ENCODE results near the gene PRKAG2. TPM values are rescaled to one million over a fixed set of nuclear protein-coding genes. Genes with fewer than 3 reads are reported as not detected.

Gene PRKAG2
- total and polyA plus RNA-seq, 5 donors = 162 to 298 (median 181) TPM

- Histone ChIP-seq H3K27me3 (ENCODE audit: control insufficient read depth, insufficient read depth) (no peaks in the 10 kb centered on the region), H3K9me3 (ENCODE audit: control insufficient read depth, low read length) (no peaks in the 10 kb centered on the region), H3K4me3 (ENCODE audit: low read length) (no peak overlapping the region), H3K27ac (ENCODE audit: low read length) (no peak overlapping the region), H3K4me1 (ENCODE audit: control insufficient read depth, insufficient read depth, low read length) (peaks cover 6% of the 10 kb centered on the region)
- 55% methylated on average over 19 of the region's 19 CpGs for WGBS
- intact Hi-C loops (cut with DNase I) = no loop called here
- ATAC-seq (peak; percentile 8 to 52), DNase-seq (peak in 1 of 3 donors; percentile 50)
These were observed 260.3 kb downstream of the PRKAG2 start for GRCh38 chr7:151616443-151617213.

DNA sequence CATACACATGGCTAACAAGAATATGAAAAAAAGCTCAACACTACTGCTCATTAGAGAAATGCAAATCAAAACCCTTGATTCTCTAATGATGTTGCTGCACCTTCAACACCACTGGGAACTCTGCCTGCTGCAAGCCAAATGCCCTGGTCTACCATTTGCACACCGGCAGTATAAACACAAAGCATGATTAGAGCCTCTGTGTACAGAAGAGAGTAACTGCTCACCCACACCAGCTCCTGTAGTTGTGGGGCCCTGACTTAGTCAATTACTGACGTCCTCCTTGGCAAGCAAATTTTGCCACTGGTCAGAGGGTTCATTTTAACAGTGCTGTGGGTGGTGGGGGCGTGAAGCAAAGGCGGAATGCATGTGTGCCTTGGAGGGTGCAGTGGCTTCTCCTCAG, 261.1 kb downstream of the PRKAG2 start:
- H3K9me3 ChIP-seq (ENCODE audit: control insufficient read depth, low read length) = no peaks in the 10 kb centered on the region
- no peak overlapping the region for H3K4me3 ChIP-seq (ENCODE audit: low read length)
- DNase-seq (no peak), ATAC-seq (no peak)
- 85% methylated on average over 4 of the region's 4 CpGs for WGBS
- no peaks in the 10 kb centered on the region for H3K27me3 ChIP-seq (ENCODE audit: control insufficient read depth, insufficient read depth)
- H3K4me1 ChIP-seq (ENCODE audit: control insufficient read depth, insufficient read depth, low read length) = peaks cover 6% of the 10 kb centered on the region
- intact Hi-C loops (cut with DNase I) = no loop called here
- H3K27ac ChIP-seq (ENCODE audit: low read length) = no peak overlapping the region

DNA sequence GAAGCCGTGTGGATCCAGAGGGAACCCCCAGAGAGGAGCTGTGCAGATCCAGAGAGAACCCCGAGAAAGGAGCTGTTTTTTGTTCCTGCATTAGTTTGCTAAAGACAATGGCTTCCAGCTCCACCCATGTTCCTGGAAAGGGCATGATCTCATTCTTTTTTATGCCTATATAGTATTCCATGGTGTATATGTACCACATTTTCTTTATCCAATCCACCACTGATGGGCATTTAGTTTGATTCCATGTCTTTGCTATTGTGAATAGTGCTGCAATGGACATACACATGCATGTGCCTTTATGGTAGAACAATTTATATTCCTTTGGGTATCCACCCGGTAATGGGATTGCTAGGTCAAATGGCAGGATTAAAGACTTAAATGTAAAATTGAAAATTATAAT, 261.9 kb downstream of the PRKAG2 start:
- DNase-seq = no peak
- H3K9me3 ChIP-seq (ENCODE audit: control insufficient read depth, low read length) = no peaks in the 10 kb centered on the region
- no peak overlapping the region for H3K27ac ChIP-seq (ENCODE audit: low read length)
- WGBS = 99% methylated on average over 3 of the region's 3 CpGs
- ATAC-seq = no peak
- peaks cover 6% of the 10 kb centered on the region for H3K4me1 ChIP-seq (ENCODE audit: control insufficient read depth, insufficient read depth, low read length)
- intact Hi-C loops (cut with DNase I) = no loop called here
- H3K27me3 ChIP-seq (ENCODE audit: control insufficient read depth, insufficient read depth) = no peaks in the 10 kb centered on the region
- H3K4me3 ChIP-seq (ENCODE audit: low read length) = no peak overlapping the region

GRCh38 chr7:151614019-151614418, 262.9 kb downstream of the PRKAG2 start:
- Histone ChIP-seq H3K27ac (ENCODE audit: low read length) (no peak overlapping the region), H3K4me3 (ENCODE audit: low read length) (no peak overlapping the region), H3K9me3 (ENCODE audit: control insufficient read depth, low read length) (no peaks in the 10 kb centered on the region), H3K27me3 (ENCODE audit: control insufficient read depth, insufficient read depth) (no peaks in the 10 kb centered on the region), H3K4me1 (ENCODE audit: control insufficient read depth, insufficient read depth, low read length) (peaks cover 6% of the 10 kb centered on the region)
- intact Hi-C loops (cut with DNase I) = no loop called here
- 89% methylated on average over 13 of the region's 13 CpGs for WGBS
- peak in 1 of 3 donors; percentile 46 for DNase-seq
- ATAC-seq = peak; percentile 9 to 14

DNA sequence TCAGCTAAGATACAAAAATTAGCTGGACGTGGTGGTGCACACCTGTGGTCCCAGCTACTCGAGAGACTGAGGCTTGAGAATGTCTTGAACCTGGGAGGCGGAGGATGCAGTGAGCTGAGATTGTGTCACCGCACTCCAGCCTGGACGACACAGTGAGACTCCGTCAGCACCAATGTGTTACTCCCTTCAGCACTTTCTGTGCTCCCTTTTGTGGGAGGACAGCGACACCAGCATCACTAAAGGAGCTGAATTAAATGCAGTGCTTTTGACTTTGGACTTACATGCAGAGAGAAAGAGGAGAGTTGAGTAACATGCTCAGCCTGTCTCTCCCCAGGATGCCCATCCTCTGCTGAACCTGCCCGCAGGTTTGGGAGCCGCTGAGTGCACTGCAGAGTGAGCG, 265.0 kb downstream of the PRKAG2 start:
- H3K4me3 ChIP-seq (ENCODE audit: low read length) = no peak overlapping the region
- no peaks in the 10 kb centered on the region for H3K27me3 ChIP-seq (ENCODE audit: control insufficient read depth, insufficient read depth)
- peaks cover 10% of the 10 kb centered on the region for H3K4me1 ChIP-seq (ENCODE audit: control insufficient read depth, insufficient read depth, low read length)
- ATAC-seq (no peak), DNase-seq (no peak)
- 90% methylated on average over 10 of the region's 10 CpGs for whole genome bisulfite sequencing
- no peaks in the 10 kb centered on the region for H3K9me3 ChIP-seq (ENCODE audit: control insufficient read depth, low read length)
- H3K27ac ChIP-seq (ENCODE audit: low read length) = no peak overlapping the region
- intact Hi-C loops (cut with DNase I) = no loop called here

- Histone ChIP-seq H3K4me3 (ENCODE audit: low read length) (no peak overlapping the region), H3K4me1 (ENCODE audit: control insufficient read depth, insufficient read depth, low read length) (peaks cover 8% of the 10 kb centered on the region), H3K27me3 (ENCODE audit: control insufficient read depth, insufficient read depth) (no peaks in the 10 kb centered on the region), H3K9me3 (ENCODE audit: control insufficient read depth, low read length) (no peaks in the 10 kb centered on the region), H3K27ac (ENCODE audit: low read length) (no peak overlapping the region)
- intact Hi-C loops (cut with DNase I) = no loop called here
- WGBS = 90% methylated on average over 11 of the region's 11 CpGs
- ATAC-seq (no peak), DNase-seq (no peak)
These were observed 265.9 kb downstream of the PRKAG2 start for GRCh38 chr7:151611041-151611440.

- WGBS = 74% methylated on average over 15 of the region's 15 CpGs
- no peaks in the 10 kb centered on the region for H3K27me3 ChIP-seq (ENCODE audit: control insufficient read depth, insufficient read depth)
- DNase-seq (no peak), ATAC-seq (peak; percentile 6 to 20)
- no peak overlapping the region for H3K4me3 ChIP-seq (ENCODE audit: low read length)
- peak overlapping the region; percentile 40 for H3K27ac ChIP-seq (ENCODE audit: low read length)
- intact Hi-C loops (cut with DNase I) = no loop called here
- peaks cover 4% of the 10 kb centered on the region for H3K4me1 ChIP-seq (ENCODE audit: control insufficient read depth, insufficient read depth, low read length)
- no peaks in the 10 kb centered on the region for H3K9me3 ChIP-seq (ENCODE audit: control insufficient read depth, low read length)
These were observed 268.8 kb downstream of the PRKAG2 start for GRCh38 chr7:151608031-151608551.

DNA sequence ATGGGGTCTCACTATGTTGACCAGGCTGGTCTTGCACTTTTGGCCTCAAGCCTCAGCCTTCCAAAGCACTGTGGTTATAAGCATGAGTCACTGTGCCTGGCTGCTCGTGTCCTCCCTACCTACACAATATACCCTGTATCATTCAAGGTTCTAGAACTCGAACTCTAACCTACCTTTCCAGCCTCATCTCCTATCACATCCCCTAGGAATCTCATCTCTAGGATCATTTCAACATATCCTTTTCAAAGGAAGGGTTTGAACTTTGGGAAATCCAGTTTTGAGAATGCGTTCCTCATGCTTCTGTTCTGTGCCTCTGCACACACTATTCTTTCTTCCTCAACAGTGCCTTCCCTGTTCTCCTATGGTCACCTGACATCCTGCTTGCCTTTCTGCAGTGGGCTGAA, 269.4 kb downstream of the PRKAG2 start:
- ATAC-seq (no peak), DNase-seq (no peak)
- H3K4me3 ChIP-seq (ENCODE audit: low read length) = no peak overlapping the region
- 79% methylated on average over 3 of the region's 3 CpGs for WGBS
- H3K4me1 ChIP-seq (ENCODE audit: control insufficient read depth, insufficient read depth, low read length) = peaks cover 4% of the 10 kb centered on the region
- H3K27me3 ChIP-seq (ENCODE audit: control insufficient read depth, insufficient read depth) = no peaks in the 10 kb centered on the region
- H3K27ac ChIP-seq (ENCODE audit: low read length) = no peak overlapping the region
- H3K9me3 ChIP-seq (ENCODE audit: control insufficient read depth, low read length) = no peaks in the 10 kb centered on the region
- intact Hi-C loops (cut with DNase I) = no loop called here

DNA sequence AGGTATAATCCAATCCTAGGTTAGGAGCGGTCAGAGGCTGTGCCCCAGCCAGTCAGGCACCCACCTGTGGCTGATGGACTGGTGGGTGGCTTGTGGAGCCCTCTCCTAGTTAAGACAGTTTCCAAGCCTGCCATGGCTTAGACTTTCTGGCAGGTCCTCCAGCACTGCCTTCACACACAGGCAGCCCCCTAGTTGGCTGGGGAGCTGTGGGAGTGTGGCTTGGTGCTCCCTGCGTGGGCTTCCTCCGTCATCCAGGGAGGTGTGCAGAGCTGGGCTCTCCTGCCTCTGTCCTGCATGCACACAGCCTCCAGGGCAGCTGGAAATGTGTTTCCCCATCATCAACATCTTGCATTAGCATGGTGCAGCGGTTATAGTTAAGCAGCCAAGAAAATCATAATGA, 273.0 kb downstream of the PRKAG2 start:
- Histone ChIP-seq H3K27me3 (ENCODE audit: control insufficient read depth, insufficient read depth) (no peaks in the 10 kb centered on the region), H3K4me1 (ENCODE audit: control insufficient read depth, insufficient read depth, low read length) (peaks cover 17% of the 10 kb centered on the region), H3K4me3 (ENCODE audit: low read length) (no peak overlapping the region), H3K27ac (ENCODE audit: low read length) (no peak overlapping the region), H3K9me3 (ENCODE audit: control insufficient read depth, low read length) (no peaks in the 10 kb centered on the region)
- 92% methylated on average over 4 of the region's 4 CpGs for WGBS
- intact Hi-C loops (cut with DNase I) = no loop called here
- DNase-seq = no peak
- no peak for ATAC-seq

DNA sequence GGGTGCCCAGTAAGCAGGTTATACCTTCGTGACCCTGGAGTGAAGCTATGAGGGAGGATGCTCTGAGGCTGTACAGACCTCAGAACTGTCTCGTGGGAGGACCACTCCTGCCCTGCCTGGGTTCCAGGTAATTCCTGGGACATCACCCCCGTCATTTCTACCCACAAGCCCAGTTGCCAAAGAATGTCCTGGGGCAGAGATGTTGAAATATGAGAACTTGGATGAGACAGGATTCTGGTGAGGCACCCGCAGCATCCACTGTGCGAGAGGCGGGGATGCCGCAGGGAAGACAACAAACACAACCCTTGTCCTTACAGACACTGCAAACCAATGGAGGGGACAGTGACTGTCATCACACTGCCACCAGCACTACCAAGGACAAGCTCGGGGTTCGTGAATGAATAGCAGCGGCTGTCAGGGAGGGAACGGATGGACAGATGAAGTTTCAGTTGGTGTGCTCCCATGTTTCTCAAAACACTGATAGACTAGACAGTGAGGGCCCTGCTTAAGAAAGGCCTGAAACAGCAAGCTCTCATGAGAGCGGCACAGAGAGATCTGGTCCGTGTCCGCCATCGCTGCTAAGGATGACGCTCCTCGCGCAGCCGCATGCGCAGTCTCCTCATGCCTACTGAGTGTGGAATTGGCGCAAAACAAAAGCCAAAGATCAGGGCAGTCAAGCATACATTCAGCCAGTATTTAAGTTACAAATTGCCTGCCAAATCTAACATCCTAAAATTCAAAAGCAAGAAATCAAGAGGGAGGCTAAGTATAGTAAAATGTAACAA, 275.2 kb downstream of the PRKAG2 start:
- WGBS = 89% methylated on average over 21 of the region's 21 CpGs
- H3K4me3 ChIP-seq (ENCODE audit: low read length) = no peak overlapping the region
- peaks cover 14% of the 10 kb centered on the region for H3K4me1 ChIP-seq (ENCODE audit: control insufficient read depth, insufficient read depth, low read length)
- no peaks in the 10 kb centered on the region for H3K9me3 ChIP-seq (ENCODE audit: control insufficient read depth, low read length)
- peak overlapping the region; percentile 57 for H3K27ac ChIP-seq (ENCODE audit: low read length)
- no peak for DNase-seq
- H3K27me3 ChIP-seq (ENCODE audit: control insufficient read depth, insufficient read depth) = no peaks in the 10 kb centered on the region
- no peak for ATAC-seq
- intact Hi-C loops (cut with DNase I) = no loop called here

- Histone ChIP-seq H3K4me1 (ENCODE audit: control insufficient read depth, insufficient read depth, low read length) (peaks cover 14% of the 10 kb centered on the region), H3K27me3 (ENCODE audit: control insufficient read depth, insufficient read depth) (no peaks in the 10 kb centered on the region), H3K4me3 (ENCODE audit: low read length) (no peak overlapping the region), H3K9me3 (ENCODE audit: control insufficient read depth, low read length) (no peaks in the 10 kb centered on the region), H3K27ac (ENCODE audit: low read length) (peak overlapping the region; percentile 69)
- DNase-seq (no peak), ATAC-seq (no peak)
- intact Hi-C loops (cut with DNase I) = no loop called here
- 54% methylated on average over 3 of the region's 3 CpGs for WGBS
These were observed 276.6 kb downstream of the PRKAG2 start for GRCh38 chr7:151600331-151600730.

All from right cardiac atrium (tissue), 5 donors.